IPS DF 4.7 (cell line): ENCODE data around the gene TMEM135.
"Not testable (repeated sequence)": the region's sequence is repeated elsewhere in the genome, so short reads cannot be mapped to it uniquely, and the experiment has no call there.

Experiments
- DNase-seq: peaks from one replicate; pipeline ENCODE4 v3.0.0-alpha.2; 2013; ENCODE audit warnings: low spot score; ENCODE audit errors: extremely low read depth

The TMEM135 gene

GRCh38 chr11:87255589-87255988, 217.9 kb downstream of the TMEM135 start:
- no peak for DNase-seq

- no peak for DNase-seq
Measured at GRCh38 chr11:87256694-87257340, 219.1 kb downstream of the TMEM135 start.

GRCh38 chr11:87258171-87258833, 220.6 kb downstream of the TMEM135 start:
- no peak for DNase-seq

GRCh38 chr11:87259736-87260135, 222.0 kb downstream of the TMEM135 start:
- no peak for DNase-seq

- no peak for DNase-seq
Measured at GRCh38 chr11:87260811-87261210, 223.1 kb downstream of the TMEM135 start.

GRCh38 chr11:87263264-87263838, 225.6 kb downstream of the TMEM135 start:
- no peak for DNase-seq

GRCh38 chr11:87263979-87264378, 226.2 kb downstream of the TMEM135 start:
- no peak for DNase-seq

GRCh38 chr11:87265132-87265531, 227.4 kb downstream of the TMEM135 start:
- DNase-seq = no peak

GRCh38 chr11:87265979-87266378, 228.2 kb downstream of the TMEM135 start:
- no peak for DNase-seq

- no peak for DNase-seq
Measured at GRCh38 chr11:87266751-87267150, 229.0 kb downstream of the TMEM135 start.

GRCh38 chr11:87271951-87272350, 234.2 kb downstream of the TMEM135 start:
- DNase-seq = not testable (repeated sequence)

- no peak for DNase-seq
Measured at GRCh38 chr11:87275176-87275575, 237.4 kb downstream of the TMEM135 start.

- DNase-seq = no peak
Measured at GRCh38 chr11:87280143-87280542, 242.4 kb downstream of the TMEM135 start.

- DNase-seq = no peak
Measured at GRCh38 chr11:87281496-87281895, 243.8 kb downstream of the TMEM135 start.

- no peak for DNase-seq
Measured at GRCh38 chr11:87284306-87284705, 246.6 kb downstream of the TMEM135 start.

GRCh38 chr11:87285674-87286073, 247.9 kb downstream of the TMEM135 start:
- not testable (repeated sequence) for DNase-seq

GRCh38 chr11:87286338-87286737, 248.6 kb downstream of the TMEM135 start:
- DNase-seq = no peak

GRCh38 chr11:87290304-87290922, 252.7 kb downstream of the TMEM135 start:
- peak; percentile 22 for DNase-seq

GRCh38 chr11:87292598-87292997, 254.9 kb downstream of the TMEM135 start:
- DNase-seq = no peak

- DNase-seq = no peak
Measured at GRCh38 chr11:87295237-87295636, 257.5 kb downstream of the TMEM135 start.

GRCh38 chr11:87296627-87297026, 258.9 kb downstream of the TMEM135 start:
- DNase-seq = no peak

GRCh38 chr11:87298155-87298554, 260.4 kb downstream of the TMEM135 start:
- no peak for DNase-seq
